Measurements from ENCODE around the gene HEPH.
"Not testable (repeated sequence)": the region's sequence is repeated elsewhere in the genome, so short reads cannot be mapped to it uniquely, and the experiment has no call there.

Gene HEPH

DNA sequence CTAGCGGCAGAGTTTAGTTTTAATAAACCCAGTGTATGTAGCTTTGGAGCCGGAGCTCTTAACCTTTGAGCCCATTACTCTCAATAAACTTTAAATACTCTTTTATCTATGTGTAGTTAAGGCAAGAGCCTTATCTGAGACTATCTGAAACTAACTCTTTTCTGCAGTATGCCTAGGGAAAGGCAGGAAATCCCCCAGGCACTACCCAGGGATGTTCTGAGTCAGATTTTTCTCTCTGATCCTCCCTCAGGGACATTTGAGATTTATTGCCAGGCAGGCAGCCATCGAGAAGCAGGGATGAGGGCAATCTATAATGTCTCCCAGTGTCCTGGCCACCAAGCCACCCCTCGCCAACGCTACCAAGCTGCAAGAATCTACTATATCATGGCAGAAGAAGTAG, 39.1 kb downstream of the HEPH start:
- no peak for FAIRE-seq

DNA sequence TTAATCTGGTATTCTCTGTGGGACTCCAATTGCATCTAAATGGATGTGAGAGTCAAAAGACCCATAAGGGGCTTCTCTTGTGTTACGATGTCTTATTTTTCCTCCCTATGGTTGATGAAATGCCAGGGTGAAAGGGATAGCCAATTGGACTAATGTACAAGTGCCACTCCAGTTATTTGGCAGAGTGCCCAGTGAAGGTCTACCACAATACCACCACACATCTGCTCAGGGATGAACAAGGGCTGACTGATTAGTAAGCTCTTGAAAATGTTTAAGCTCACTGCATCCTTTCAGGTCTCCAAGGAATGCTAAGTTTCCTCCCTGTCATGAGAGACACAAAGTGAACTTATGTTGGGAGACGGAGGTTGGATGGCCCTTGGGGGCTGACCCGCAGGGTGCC, 57.8 kb downstream of the HEPH start:
- no peak for FAIRE-seq

DNA sequence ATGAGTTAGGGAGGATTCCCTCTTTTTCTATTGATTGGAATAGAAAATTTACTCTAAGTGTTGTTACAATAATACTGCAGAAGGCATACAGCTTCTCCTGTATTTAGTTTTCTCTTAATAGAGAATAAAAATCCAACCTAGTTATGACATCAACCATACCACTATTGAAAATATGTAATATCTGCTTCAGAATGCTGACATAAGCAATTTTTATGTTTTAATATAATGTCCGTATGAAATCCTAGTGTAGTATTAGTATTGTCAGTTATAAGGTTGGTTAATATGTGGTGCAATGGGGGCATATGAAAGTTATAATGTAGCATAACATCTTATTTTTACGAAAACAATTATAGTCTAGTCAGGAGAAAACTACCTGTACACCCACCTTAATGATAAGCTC, 68.2 kb downstream of the HEPH start:
- peak; percentile 60 for FAIRE-seq

DNA sequence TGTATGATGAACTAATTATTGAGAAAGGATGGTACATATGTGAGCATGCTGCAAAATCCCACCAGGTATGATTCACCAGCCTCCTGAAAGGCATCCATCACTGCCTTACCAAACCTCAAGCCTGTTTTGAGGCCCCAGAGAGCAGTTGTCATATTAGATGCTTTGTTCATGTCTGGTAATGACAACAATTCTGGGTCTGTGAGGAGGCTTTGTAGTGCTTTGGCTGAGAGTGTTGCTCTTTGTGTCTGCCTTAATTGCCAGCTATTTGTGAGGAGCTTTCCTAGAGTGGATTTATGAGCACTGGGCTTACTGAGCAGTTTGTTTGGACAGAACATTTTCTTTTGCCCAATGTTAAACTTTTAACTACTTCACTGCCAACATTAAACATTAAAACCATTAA, 69.2 kb downstream of the HEPH start:
- FAIRE-seq, result no peak

DNA sequence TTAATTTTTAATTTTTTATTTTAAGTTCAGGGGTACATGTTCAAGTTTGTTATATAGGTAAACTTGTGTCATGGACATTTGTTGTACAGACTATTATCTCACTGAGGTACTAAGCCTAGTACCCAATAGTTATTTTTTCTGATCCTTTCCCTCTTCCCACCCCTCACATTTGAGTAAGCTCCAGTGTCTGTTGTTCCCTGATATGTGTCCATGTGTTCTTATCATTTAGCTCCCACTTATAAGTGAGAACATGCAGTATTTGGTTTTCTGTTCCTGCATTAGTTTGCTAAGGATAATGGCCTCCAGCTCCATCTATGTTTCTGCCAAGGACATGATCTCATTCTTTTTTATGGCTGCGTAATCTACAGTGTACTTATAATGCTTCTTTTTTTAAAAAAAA, 69.9 kb downstream of the HEPH start:
- FAIRE-seq, result not testable (repeated sequence)

DNA sequence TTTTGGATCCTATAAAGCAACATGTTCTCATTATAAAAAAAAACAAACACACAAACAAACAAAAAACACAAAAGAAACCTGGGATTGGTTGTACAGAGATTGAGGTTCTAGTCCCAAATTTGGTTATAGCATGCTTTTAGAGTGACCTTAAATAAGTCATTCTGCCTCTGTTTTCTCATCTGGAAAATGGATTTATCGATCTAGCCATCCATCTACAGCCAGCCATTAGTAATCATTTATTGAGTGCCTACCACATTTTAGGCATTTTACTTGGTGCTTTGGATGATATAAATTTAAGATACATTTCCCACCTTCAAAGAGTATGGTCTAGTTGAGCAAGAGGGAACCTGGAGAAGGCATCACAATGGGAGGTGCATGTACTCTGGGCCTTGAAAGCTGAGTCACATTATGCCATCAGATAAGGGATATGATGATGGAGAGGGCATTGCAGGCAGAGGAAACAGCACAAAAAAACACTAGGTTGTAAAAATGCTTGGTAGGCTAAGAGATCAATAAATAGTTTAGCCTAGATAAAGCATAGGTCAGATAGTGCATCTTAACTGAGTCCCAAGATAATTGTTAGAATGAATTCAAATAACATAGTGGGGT, 91.4 kb downstream of the HEPH start:
- peak; percentile 10 for FAIRE-seq

DNA sequence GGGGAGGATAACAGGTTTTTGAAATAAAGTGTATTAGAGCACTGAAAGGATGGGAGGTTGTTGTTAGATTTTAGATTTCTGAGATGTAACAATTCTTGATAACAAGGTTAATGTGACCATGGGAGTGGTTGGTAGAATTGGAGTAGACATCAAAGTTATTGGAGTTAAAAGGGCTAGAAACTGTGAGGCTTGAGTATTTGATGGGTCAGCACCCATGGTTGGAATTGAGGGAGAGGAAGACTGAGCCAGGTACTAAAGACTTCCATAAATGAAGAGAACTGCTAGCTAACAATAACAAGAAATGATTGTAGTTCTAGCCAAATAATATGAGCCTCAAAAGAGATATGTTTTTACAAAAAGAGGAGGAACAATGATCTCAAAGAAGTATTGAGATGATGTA, 98.8 kb downstream of the HEPH start:
- FAIRE-seq, result no peak

Data from colon (tissue), 2 donors.